Liver (tissue), 3 donors: Measurements from ENCODE around the gene SGIP1.

Source experiments
- CTCF ChIP-seq: fragments of 150-350 bp; IDR thresholded peaks from 2 replicates; pipeline ENCODE4 v1.5.1; 2017; ENCODE audit warnings: improper control_type of control experiment, low read depth, low read length; ENCODE audit not compliant: missing input control
- EGR1 ChIP-seq, 2 donors: IDR thresholded peaks; 2 replicates each; pipeline ENCODE4 v1.6.1; 2016 to 2018; ENCODE audit warnings: antibody characterized with exemption in 2 of 2, low read depth in 2 of 2
- FOXA1 ChIP-seq: IDR thresholded peaks from 2 replicates; pipeline ENCODE4 v1.6.1; 2016; ENCODE audit warnings: antibody characterized with exemption
- GABPA ChIP-seq, 2 donors: IDR thresholded peaks in 1 of 2; conservative IDR thresholded peaks in 1 of 2; 2 replicates each; pipeline ENCODE4 v1.6.1; 2016; ENCODE audit warnings: antibody characterized with exemption in 2 of 2, mild to moderate bottlenecking in 1 of 2, moderate library complexity in 1 of 2
- HNF4A ChIP-seq, 2 donors: conservative IDR thresholded peaks; 2 replicates each; pipeline ENCODE4 v1.6.1; 2016; ENCODE audit warnings: antibody characterized with exemption in 2 of 2, mild to moderate bottlenecking in 2 of 2
- JUND ChIP-seq, 2 donors: IDR thresholded peaks; 2 replicates each; pipeline ENCODE4 v1.6.1; 2016; ENCODE audit warnings: antibody characterized with exemption in 2 of 2
- RAD21 ChIP-seq, 2 donors: IDR thresholded peaks; 2 replicates each; pipeline ENCODE4 v1.6.1; 2016; ENCODE audit warnings: antibody characterized with exemption in 2 of 2, mild to moderate bottlenecking in 2 of 2
- REST ChIP-seq: IDR thresholded peaks from 2 replicates; pipeline ENCODE4 v1.6.1; 2016; ENCODE audit warnings: antibody characterized with exemption, mild to moderate bottlenecking
- SP1 ChIP-seq: IDR thresholded peaks from 2 replicates; pipeline ENCODE4 v1.6.1; 2018; ENCODE audit warnings: antibody characterized with exemption, mild to moderate bottlenecking
- TAF1 ChIP-seq: conservative IDR thresholded peaks from 2 replicates; pipeline ENCODE4 v1.6.1; 2016; ENCODE audit warnings: antibody characterized with exemption, mild to moderate bottlenecking
- YY1 ChIP-seq: IDR thresholded peaks from 2 replicates; pipeline ENCODE4 v1.6.1; 2016; ENCODE audit warnings: antibody characterized with exemption, mild to moderate bottlenecking
- ZBTB33 ChIP-seq: IDR thresholded peaks from 2 replicates; pipeline ENCODE4 v1.6.1; 2016; ENCODE audit warnings: antibody characterized with exemption
- TF ChIP-seq, protein P1 (sequence below): IDR thresholded peaks from 2 replicates; pipeline ENCODE4 v1.6.1; 2016; ENCODE audit warnings: antibody characterized with exemption
- donor health status: healthy.
- donor health status: healthy.

GRCh38 chr1:66520655-66521054, 13.3 kb upstream of the SGIP1 start:
- no peak for TF ChIP-seq CTCF
- TF ChIP-seq TAF1, result no peak
- TF ChIP-seq JUND (IDR thresholded peaks at IDR 0.05), result no peak
- TF ChIP-seq REST, result no peak
- TF ChIP-seq, protein P1, sequence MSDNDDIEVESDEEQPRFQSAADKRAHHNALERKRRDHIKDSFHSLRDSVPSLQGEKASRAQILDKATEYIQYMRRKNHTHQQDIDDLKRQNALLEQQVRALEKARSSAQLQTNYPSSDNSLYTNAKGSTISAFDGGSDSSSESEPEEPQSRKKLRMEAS, result no peak
- TF ChIP-seq EGR1 (IDR thresholded peaks at IDR 0.05; ENCODE audit: low read depth in 2 of 2), result no peak
- no peak for TF ChIP-seq GABPA (IDR thresholded peaks at IDR 0.05 in 1 of 2, conservative IDR thresholded peaks at IDR 0.05 in 1 of 2)
- no peak for TF ChIP-seq YY1
- no peak for TF ChIP-seq RAD21 (IDR thresholded peaks at IDR 0.05)
- TF ChIP-seq ZBTB33, result no peak
- TF ChIP-seq HNF4A (conservative IDR thresholded peaks at IDR 0.05), result no peak
- no peak for TF ChIP-seq SP1
- no peak for TF ChIP-seq FOXA1
